HepG2 (cell line): ENCODE data around the gene ADAMTS17. TPM values are rescaled to one million over a fixed set of nuclear protein-coding genes. Genes with fewer than 3 reads are reported as not detected.

Experiments
- ATAC-seq: fragments of 200-7000 bp; cut with Tn5 transposase; 3 replicates; pipeline ENCODE4 v1.9.1; 2020; ENCODE audit warnings: mild to moderate bottlenecking, moderate library complexity
- BruUV-seq: library from RNA; stranded (reverse); fragments of 400-500 nt; replicated peaks from 2 replicates; lab custom pipeline; 2021; lab: Mats Ljungman, UMichigan
- CTCF ChIA-PET: fragments of 300-600 bp; formaldehyde crosslinking; extraction: SDS; loops from one replicate; lab custom pipeline; 2021; ENCODE audit warnings: low total read pairs, inconsistent platforms, low intra/inter-chr PET ratio; lab: Yijun Ruan, JAX
- POLR2A ChIA-PET: fragments of 350-600 bp; sonication (Branson Sonifier 250); formaldehyde crosslinking; loops from one replicate; lab custom pipeline; 2020; ENCODE audit warnings: antibody characterized with exemption, inconsistent platforms; lab: Yijun Ruan, JAX
- DNase-seq: peaks from one replicate; pipeline ENCODE4 v3.0.0-alpha.2; 2015; ENCODE audit warnings: low spot score
- FAIRE-seq: peaks from 3 replicates; lab custom pipeline; 2011; peaks lifted over from hg19 to GRCh38; lab: Jason Lieb, UNC
- H2AFZ ChIP-seq: one replicate; pipeline ENCODE4 v1.6.1; 2011; ENCODE audit warnings: low read length, inconsistent platforms
- H3K27ac ChIP-seq: fragments of 300-600 bp; 3 replicates; pipeline ENCODE4 v1.8.0; 2011; ENCODE audit warnings: mixed run types, mild to moderate bottlenecking, mixed read lengths, low read length, inconsistent platforms; ENCODE audit not compliant: insufficient read depth; ENCODE audit errors: extremely low read length
- H3K27me3 ChIP-seq, 2 experiments: fragments of 200-600 bp in 1 of 2; 2 replicates in 1 of 2; 3 replicates in 1 of 2; pipeline versions ENCODE4 v1.6.0 to v1.8.0; 2011; ENCODE audit warnings: low read length in 2 of 2, mild to moderate bottlenecking in 2 of 2, moderate library complexity in 2 of 2, inconsistent platforms in 1 of 2; ENCODE audit not compliant: insufficient read depth in 2 of 2, control insufficient read depth in 1 of 2
- H3K36me3 ChIP-seq, 2 experiments: fragments of 200-600 bp in 1 of 2; replicated peaks in 1 of 2; 2 replicates in 1 of 2; 3 replicates in 1 of 2; pipeline versions ENCODE4 v1.5.1 to v1.8.0; 2011; ENCODE audit warnings: low read length in 2 of 2, inconsistent platforms in 1 of 2; ENCODE audit not compliant: insufficient read depth in 2 of 2, control insufficient read depth in 1 of 2
- H3K4me1 ChIP-seq: 2 replicates; pipeline ENCODE4 v1.5.1; 2012; ENCODE audit warnings: low read length, inconsistent platforms; ENCODE audit not compliant: insufficient read depth
- H3K4me2 ChIP-seq: 2 replicates; pipeline ENCODE4 v1.6.0; 2011; ENCODE audit warnings: low read depth, low read length, inconsistent platforms
- H3K4me3 ChIP-seq, 3 experiments: fragments of 200-600 bp in 1 of 3; sonication (generic), shearing (Covaris generic) in 1 of 3; replicated peaks in 1 of 3; 2 replicates each; pipeline ENCODE4 v1.5.1; 2011 to 2016; ENCODE audit warnings: low read length in 3 of 3, inconsistent platforms in 2 of 3, low read depth in 2 of 3, mild to moderate bottlenecking in 2 of 3, control low read depth in 1 of 3, mixed read lengths in 1 of 3; ENCODE audit not compliant: insufficient read depth in 1 of 3
- H3K79me2 ChIP-seq: one replicate; pipeline ENCODE4 v1.6.1; 2011; ENCODE audit warnings: low read length, inconsistent platforms; ENCODE audit not compliant: insufficient read depth
- H3K9ac ChIP-seq: 2 replicates; pipeline ENCODE4 v1.6.0; 2011; ENCODE audit warnings: mild to moderate bottlenecking, low read depth, low read length, inconsistent platforms; ENCODE audit not compliant: insufficient read depth
- H3K9me3 ChIP-seq: 2 replicates; pipeline ENCODE4 v1.5.1; 2012; ENCODE audit warnings: mild to moderate bottlenecking, low read length
- H4K20me1 ChIP-seq: 2 replicates; pipeline ENCODE4 v1.6.0; 2011; ENCODE audit warnings: inconsistent platforms, mild to moderate bottlenecking, low read length, moderate library complexity; ENCODE audit not compliant: insufficient read depth
- MAFK ChIP-seq, 2 experiments: IDR thresholded peaks in 1 of 2; conservative IDR thresholded peaks in 1 of 2; 2 replicates each; pipeline ENCODE4 v1.6.1; 2011; ENCODE audit warnings: improper control_type of control experiment in 2 of 2, low read length in 2 of 2
- MTA3 ChIP-seq: sonication (generic); formaldehyde crosslinking; IDR thresholded peaks from 2 replicates; pipeline ENCODE4 v1.4.0; 2020; ENCODE audit warnings: missing genetic modification reagents
- RORA ChIP-seq: sonication (generic); formaldehyde crosslinking; IDR thresholded peaks from 2 replicates; pipeline ENCODE4 v1.5.0; 2020; ENCODE audit warnings: mild to moderate bottlenecking, missing genetic modification reagents, moderate library complexity
- SIN3A ChIP-seq: IDR thresholded peaks from 2 replicates; pipeline ENCODE4 v1.6.1; 2011; ENCODE audit warnings: low read depth, mild to moderate bottlenecking, control low read depth, low read length, borderline replicate concordance
- TBX3 ChIP-seq: fragments of 450-650 bp; IDR thresholded peaks from 2 replicates; pipeline ENCODE4 v1.6.1; 2017; ENCODE audit warnings: antibody characterized with exemption, mild to moderate bottlenecking, inconsistent platforms, borderline replicate concordance
- ZBTB7A ChIP-seq: sonication (generic); formaldehyde crosslinking; IDR thresholded peaks from 2 replicates; pipeline ENCODE4 v1.8.0; 2022; ENCODE audit warnings: mild to moderate bottlenecking, missing genetic modification reagents
- ZNF841 ChIP-seq: sonication (generic); formaldehyde crosslinking; IDR thresholded peaks from 2 replicates; pipeline ENCODE4 v1.8.1; 2023; ENCODE audit warnings: missing genetic modification reagents, borderline replicate concordance
- WGBS: methylation state at CpG from one replicate; pipeline ENCODE4 v1.1.6; 2017; ENCODE audit warnings: low lambda C conversion rate; 5-methylcytosine and 5-hydroxymethylcytosine counted together
- in situ Hi-C: cut with HindIII; loops from 2 replicates; pipeline ENCODE4 v1.10.0; 2017; ENCODE audit warnings: low pct_unique_long_range_greater_than_20kb; ENCODE audit not compliant: extremely low pct_ligation_motif_present
- intact Hi-C: fragments of 100-400 bp; cut with micrococcal nuclease; formaldehyde crosslinking; loops from one replicate; pipeline ENCODE4 v1.10.0; 2022; ENCODE audit not compliant: unreplicated experiment
- polyA plus RNA-seq, 8 experiments: library from polyadenylated mRNA; depleted of rRNA in 3 of 8; stranded (reverse) in 7 of 8; unstranded in 1 of 8; fragments of >200 nt; fragmentation: Illumina TruSeq in 4 of 8; extraction: Trizol in 4 of 8; gene quantifications; 2 replicates each; pipeline versions ENCODE4 v1.2.1 to v1.2.3, GENCODE V29; 2011 to 2016; ENCODE audit warnings: low read depth in 4 of 8, missing spikeins in 1 of 8, mixed read lengths in 1 of 8; ENCODE audit not compliant: insufficient read depth in 1 of 8
- total RNA-seq, 5 experiments: library from RNA; depleted of rRNA; stranded (reverse); fragments of >200 nt; fragmentation: Illumina TruSeq; extraction: Trizol; gene quantifications; 2 replicates each; pipeline ENCODE4 v1.2.3, GENCODE V29; 2016; ENCODE audit warnings: low read depth in 1 of 5
- TF ChIP-seq, protein P1 (sequence below): sonication (generic); formaldehyde crosslinking; IDR thresholded peaks from 2 replicates; pipeline ENCODE4 v1.5.0; 2020; ENCODE audit warnings: missing genetic modification reagents
- TF ChIP-seq, protein P2 (sequence below): sonication (generic); formaldehyde crosslinking; IDR thresholded peaks from 2 replicates; pipeline ENCODE4 v1.8.1; 2023; ENCODE audit warnings: missing genetic modification reagents, inconsistent platforms, borderline replicate concordance

Gene ADAMTS17
- total and polyA plus RNA-seq, 2 of the 13 experiments (the other 11 are each of a cell fraction or from before 2014, with no cell fraction given) = 0.02 to 0.04 TPM

DNA sequence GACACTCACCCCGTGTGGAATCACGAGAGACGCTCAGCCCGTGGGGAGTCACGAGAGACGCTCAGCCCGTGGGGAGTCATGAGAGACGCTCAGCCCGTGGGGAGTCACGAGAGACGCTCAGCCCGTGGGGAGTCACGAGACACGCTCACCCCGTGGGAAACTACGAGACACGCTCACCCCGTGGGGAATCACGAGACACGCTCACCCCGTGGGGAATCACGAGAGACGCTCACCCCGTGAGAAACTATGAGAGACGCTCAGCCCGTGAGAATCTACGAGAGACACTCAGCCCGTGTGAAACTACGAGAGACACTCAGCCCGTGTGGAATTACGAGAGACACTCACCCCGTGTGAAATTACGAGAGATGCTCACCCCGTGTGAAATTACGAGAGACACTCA, 49.8 kb downstream of the ADAMTS17 start:
- Histone ChIP-seq H3K4me1 (no peaks in the 10 kb centered on the region), H3K79me2 (no peaks in the 10 kb centered on the region), H3K27me3 (no peaks in the 10 kb centered on the region), H3K36me3 (no peaks in the 10 kb centered on the region), H3K9ac (no peak overlapping the region), H3K9me3 (no peaks in the 10 kb centered on the region), H4K20me1 (no peaks in the 10 kb centered on the region), H2AFZ (no peak overlapping the region), H3K4me2 (no peak overlapping the region), H3K27ac (no peak overlapping the region), H3K4me3 (no peak overlapping the region)
- WGBS = 81% methylated on average over 35 of the region's 35 CpGs
- in situ Hi-C loops = no loop called here
- CTCF ChIA-PET = no interaction called here
- ATAC-seq (no peak), FAIRE-seq (no peak), DNase-seq (no peak)
- intact Hi-C loops = no loop called here
- BruUV-seq = no TSS peak
- no peak for TF ChIP-seq MAFK (conservative IDR thresholded peaks at IDR 0.05 in 1 of 2, IDR thresholded peaks at IDR 0.05 in 1 of 2; ENCODE audit: low read length in 2 of 2)
- no peak for TF ChIP-seq SIN3A
- TF ChIP-seq ZNF841 (CRISPR knock-in tag) = no peak
- no peak for TF ChIP-seq ZBTB7A
- TF ChIP-seq, protein P1, sequence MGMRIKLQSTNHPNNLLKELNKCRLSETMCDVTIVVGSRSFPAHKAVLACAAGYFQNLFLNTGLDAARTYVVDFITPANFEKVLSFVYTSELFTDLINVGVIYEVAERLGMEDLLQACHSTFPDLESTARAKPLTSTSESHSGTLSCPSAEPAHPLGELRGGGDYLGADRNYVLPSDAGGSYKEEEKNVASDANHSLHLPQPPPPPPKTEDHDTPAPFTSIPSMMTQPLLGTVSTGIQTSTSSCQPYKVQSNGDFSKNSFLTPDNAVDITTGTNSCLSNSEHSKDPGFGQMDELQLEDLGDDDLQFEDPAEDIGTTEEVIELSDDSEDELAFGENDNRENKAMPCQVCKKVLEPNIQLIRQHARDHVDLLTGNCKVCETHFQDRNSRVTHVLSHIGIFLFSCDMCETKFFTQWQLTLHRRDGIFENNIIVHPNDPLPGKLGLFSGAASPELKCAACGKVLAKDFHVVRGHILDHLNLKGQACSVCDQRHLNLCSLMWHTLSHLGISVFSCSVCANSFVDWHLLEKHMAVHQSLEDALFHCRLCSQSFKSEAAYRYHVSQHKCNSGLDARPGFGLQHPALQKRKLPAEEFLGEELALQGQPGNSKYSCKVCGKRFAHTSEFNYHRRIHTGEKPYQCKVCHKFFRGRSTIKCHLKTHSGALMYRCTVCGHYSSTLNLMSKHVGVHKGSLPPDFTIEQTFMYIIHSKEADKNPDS (CRISPR knock-in tag) = no peak
- no peak for TF ChIP-seq RORA (CRISPR knock-in tag)
- TF ChIP-seq, protein P2, sequence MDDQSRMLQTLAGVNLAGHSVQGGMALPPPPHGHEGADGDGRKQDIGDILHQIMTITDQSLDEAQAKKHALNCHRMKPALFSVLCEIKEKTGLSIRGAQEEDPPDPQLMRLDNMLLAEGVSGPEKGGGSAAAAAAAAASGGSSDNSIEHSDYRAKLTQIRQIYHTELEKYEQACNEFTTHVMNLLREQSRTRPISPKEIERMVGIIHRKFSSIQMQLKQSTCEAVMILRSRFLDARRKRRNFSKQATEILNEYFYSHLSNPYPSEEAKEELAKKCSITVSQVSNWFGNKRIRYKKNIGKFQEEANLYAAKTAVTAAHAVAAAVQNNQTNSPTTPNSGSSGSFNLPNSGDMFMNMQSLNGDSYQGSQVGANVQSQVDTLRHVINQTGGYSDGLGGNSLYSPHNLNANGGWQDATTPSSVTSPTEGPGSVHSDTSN (CRISPR knock-in tag) = no peak
- TF ChIP-seq TBX3 = no peak
- TF ChIP-seq MTA3 (CRISPR knock-in tag) = no peak
- POLR2A ChIA-PET = no interaction called here
